H1 (cell line): ENCODE data around the gene CANX.
A peak's percentile ranks its signal among the peaks of the same experiment; 100 is the strongest.

Source experiments
- CREB1 ChIP-seq: IDR thresholded peaks from 2 replicates; pipeline ENCODE4 v1.6.1; 2012; ENCODE audit warnings: inconsistent platforms
- CTCF ChIP-seq, 3 experiments: IDR thresholded peaks; 1 replicate in 2 of 3; 2 replicates in 1 of 3; pipeline versions ENCODE4 v1.5.1 to v1.6.1; 2011; ENCODE audit warnings: low read length in 3 of 3, mild to moderate bottlenecking in 3 of 3, inconsistent platforms in 2 of 3, low read depth in 1 of 3, moderate library complexity in 1 of 3; ENCODE audit not compliant: insufficient read depth in 1 of 3; ENCODE audit errors: control extremely low read depth in 1 of 3
- EGR1 ChIP-seq: IDR thresholded peaks from 2 replicates; pipeline ENCODE4 v1.6.1; 2011; ENCODE audit warnings: low read depth, low read length, borderline replicate concordance
- EP300 ChIP-seq, 2 experiments: IDR thresholded peaks; 1 replicate in 1 of 2; 2 replicates in 1 of 2; pipeline ENCODE4 v1.6.1; 2011 to 2012; ENCODE audit warnings: low read depth in 2 of 2, low read length in 2 of 2, mild to moderate bottlenecking in 2 of 2, borderline replicate concordance in 1 of 2, inconsistent platforms in 1 of 2, moderate library complexity in 1 of 2
- EZH2 ChIP-seq: fragments of 200-600 bp; sonication (generic); IDR thresholded peaks from 2 replicates; pipeline ENCODE4 v1.7.1; 2012; ENCODE audit warnings: low read depth, mild to moderate bottlenecking, moderate library complexity, low read length, inconsistent platforms; ENCODE audit not compliant: severe bottlenecking
- JUN ChIP-seq: IDR thresholded peaks from 2 replicates; pipeline ENCODE4 v1.6.1; 2011; ENCODE audit warnings: low read depth, mild to moderate bottlenecking, improper control_type of control experiment, low read length
- MAFK ChIP-seq: IDR thresholded peaks from 2 replicates; pipeline ENCODE4 v1.6.1; 2012; ENCODE audit warnings: low read depth, mild to moderate bottlenecking, improper control_type of control experiment, low read length
- MAX ChIP-seq: IDR thresholded peaks from 2 replicates; pipeline ENCODE4 v1.6.1; 2012; ENCODE audit warnings: inconsistent platforms
- PHF8 ChIP-seq: fragments of 200-600 bp; sonication (generic); conservative IDR thresholded peaks from 2 replicates; pipeline ENCODE4 v1.7.1; 2012; ENCODE audit warnings: low read depth, mild to moderate bottlenecking, inconsistent platforms, low read length, moderate library complexity
- POLR2A ChIP-seq, 2 experiments: IDR thresholded peaks; 1 replicate in 1 of 2; 2 replicates in 1 of 2; pipeline ENCODE4 v1.6.1; 2011; ENCODE audit warnings: low read depth in 2 of 2, low read length in 2 of 2, mild to moderate bottlenecking in 2 of 2; ENCODE audit errors: control extremely low read depth in 1 of 2
- POLR2AphosphoS5 ChIP-seq: IDR thresholded peaks from 2 replicates; pipeline ENCODE4 v1.6.1; 2011; ENCODE audit warnings: low read depth, low read length
- TCF12 ChIP-seq: IDR thresholded peaks from 2 replicates; pipeline ENCODE4 v1.6.1; 2011; ENCODE audit warnings: low read depth, mild to moderate bottlenecking, low read length

GRCh38 chr5:179762781-179763176 is 64.0 kb downstream of the CANX start:
- TF ChIP-seq PHF8 = no peak
- TF ChIP-seq CTCF (IDR thresholded peaks at IDR 0.05; ENCODE audit: control extremely low read depth in 1 of 3, insufficient read depth in 1 of 3, low read depth in 1 of 3, low read length in 3 of 3) = no peak
- no peak for TF ChIP-seq POLR2A (IDR thresholded peaks at IDR 0.05; ENCODE audit: control extremely low read depth in 1 of 2, low read depth in 2 of 2, low read length in 2 of 2)
- no peak for TF ChIP-seq POLR2AphosphoS5
- no peak for TF ChIP-seq MAX
- TF ChIP-seq MAFK = peak; percentile 47; the same call in 1 of the 2 replicates
- no peak for TF ChIP-seq EP300 (IDR thresholded peaks at IDR 0.05; ENCODE audit: borderline replicate concordance in 1 of 2, low read depth in 2 of 2, low read length in 2 of 2)
- no peak for TF ChIP-seq EZH2
- TF ChIP-seq JUN = no peak
- TF ChIP-seq CREB1 = no peak
- no peak for TF ChIP-seq EGR1
- no peak for TF ChIP-seq TCF12
